GM20431 (cell line): ENCODE measurements around the gene KIF5A.

Experiments used
- in situ Hi-C: fragments of 300-500 bp; cut with MseI, MboI; formaldehyde crosslinking; loops from one replicate; pipeline ENCODE4 v1.15.0; 2020; ENCODE audit warnings: low sequenced_read_pairs; ENCODE audit not compliant: unreplicated experiment

The KIF5A gene

GRCh38 chr12:57518920-57519795 lies 30.7 kb upstream of the KIF5A start:
- in situ Hi-C loops, result no loop called here

- in situ Hi-C loops, result no loop called here
Observed at GRCh38 chr12:57519796-57520052, 30.1 kb upstream of the KIF5A start.

GRCh38 chr12:57520053-57520818 lies 29.6 kb upstream of the KIF5A start, which contains the start of gene DDIT3:
Gene DDIT3, minus strand, starts transcription at chr12:57520514. Its CDS starts 3,108 bp downstream, at chr12:57517406.
- in situ Hi-C loops, result no loop called here

- in situ Hi-C loops, result no loop called here
Observed at GRCh38 chr12:57521525-57522010, 28.3 kb upstream of the KIF5A start.

- in situ Hi-C loops, result no loop called here
Observed at GRCh38 chr12:57522011-57522886, 27.6 kb upstream of the KIF5A start, which contains the start of gene MBD6. Gene MBD6, plus strand, starts transcription at chr12:57522824. Its CDS starts 1,480 bp downstream, at chr12:57524304.

GRCh38 chr12:57522887-57523705 lies 26.7 kb upstream of the KIF5A start:
- in situ Hi-C loops, result no loop called here

GRCh38 chr12:57523706-57524614 lies 25.9 kb upstream of the KIF5A start:
- in situ Hi-C loops, result no loop called here

GRCh38 chr12:57524814-57525614 lies 24.8 kb upstream of the KIF5A start:
- in situ Hi-C loops, result no loop called here

GRCh38 chr12:57525615-57526383 lies 24.0 kb upstream of the KIF5A start:
- in situ Hi-C loops, result no loop called here

- in situ Hi-C loops, result no loop called here
Observed at GRCh38 chr12:57526477-57527126, 23.2 kb upstream of the KIF5A start.

- in situ Hi-C loops, result no loop called here
Observed at GRCh38 chr12:57527184-57527583, 22.7 kb upstream of the KIF5A start.

- in situ Hi-C loops, result no loop called here
Observed at GRCh38 chr12:57528176-57528575, 21.7 kb upstream of the KIF5A start.

GRCh38 chr12:57528831-57529555 lies 20.9 kb upstream of the KIF5A start:
- in situ Hi-C loops, result no loop called here

GRCh38 chr12:57529831-57530230 lies 20.0 kb upstream of the KIF5A start:
- in situ Hi-C loops, result no loop called here

GRCh38 chr12:57530396-57531142 lies 19.3 kb upstream of the KIF5A start:
- in situ Hi-C loops, result no loop called here
